Measurements from ENCODE around the gene KREMEN2. TPM values are rescaled to one million over a fixed set of nuclear protein-coding genes. Genes with fewer than 3 reads are reported as not detected.
"Not testable (repeated sequence)": the region's sequence is repeated elsewhere in the genome, so short reads cannot be mapped to it uniquely, and the experiment has no call there.

Gene KREMEN2
- total and polyA plus RNA-seq, 4 donors: 0.06 to 0.15 (median 0.14) TPM; not detected in 1

- 94% methylated on average over 14 of the region's 14 CpGs for WGBS, 2 donors
- H3K9me3 ChIP-seq (ENCODE audit: control insufficient read depth in 4 of 4, insufficient read depth in 3 of 4, low read length in 3 of 4): no peaks in the 10 kb centered on the region
These were observed 34.4 kb upstream of the KREMEN2 start for GRCh38 chr16:2929693-2930092.

DNA sequence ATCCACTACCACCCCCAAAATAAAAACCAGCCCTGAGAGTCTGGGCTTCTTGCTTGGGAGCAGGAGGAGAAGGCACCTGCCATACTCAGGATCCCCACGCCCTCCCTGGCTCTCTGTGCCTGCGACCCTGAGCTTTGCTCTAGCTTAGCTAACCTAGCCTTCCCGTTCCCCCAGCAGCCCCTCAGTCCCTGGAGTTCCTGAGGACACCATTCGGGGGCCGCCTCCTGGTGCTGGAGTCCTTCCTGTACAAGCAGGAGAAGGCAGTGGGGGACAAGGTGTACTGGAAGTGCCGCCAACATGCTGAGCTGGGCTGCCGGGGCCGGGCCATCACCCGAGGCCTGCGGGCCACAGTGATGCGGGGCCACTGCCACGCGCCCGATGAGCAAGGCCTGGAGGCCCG, 33.8 kb upstream of the KREMEN2 start:
- H3K27me3 ChIP-seq (ENCODE audit: control insufficient read depth in 3 of 3, insufficient read depth in 3 of 3, low read length in 2 of 3): no peaks in the 10 kb centered on the region
- TF ChIP-seq, protein P1, sequence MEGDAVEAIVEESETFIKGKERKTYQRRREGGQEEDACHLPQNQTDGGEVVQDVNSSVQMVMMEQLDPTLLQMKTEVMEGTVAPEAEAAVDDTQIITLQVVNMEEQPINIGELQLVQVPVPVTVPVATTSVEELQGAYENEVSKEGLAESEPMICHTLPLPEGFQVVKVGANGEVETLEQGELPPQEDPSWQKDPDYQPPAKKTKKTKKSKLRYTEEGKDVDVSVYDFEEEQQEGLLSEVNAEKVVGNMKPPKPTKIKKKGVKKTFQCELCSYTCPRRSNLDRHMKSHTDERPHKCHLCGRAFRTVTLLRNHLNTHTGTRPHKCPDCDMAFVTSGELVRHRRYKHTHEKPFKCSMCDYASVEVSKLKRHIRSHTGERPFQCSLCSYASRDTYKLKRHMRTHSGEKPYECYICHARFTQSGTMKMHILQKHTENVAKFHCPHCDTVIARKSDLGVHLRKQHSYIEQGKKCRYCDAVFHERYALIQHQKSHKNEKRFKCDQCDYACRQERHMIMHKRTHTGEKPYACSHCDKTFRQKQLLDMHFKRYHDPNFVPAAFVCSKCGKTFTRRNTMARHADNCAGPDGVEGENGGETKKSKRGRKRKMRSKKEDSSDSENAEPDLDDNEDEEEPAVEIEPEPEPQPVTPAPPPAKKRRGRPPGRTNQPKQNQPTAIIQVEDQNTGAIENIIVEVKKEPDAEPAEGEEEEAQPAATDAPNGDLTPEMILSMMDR (IDR thresholded peaks at IDR 0.05; ENCODE audit: control extremely low read depth, extremely low read depth): no peak
- ATAC-seq (ENCODE audit: insufficient read depth, low FRiP score) (no peak), DNase-seq (no peak)
- H3K4me3 ChIP-seq: no peak overlapping the region
- H3K4me1 ChIP-seq (ENCODE audit: control insufficient read depth in 5 of 5, insufficient read depth in 5 of 5, low read length in 5 of 5): peaks cover 0 to 2% (median under 1%) of the 10 kb centered on the region in 5 donors
- no peak overlapping the region for H3K27ac ChIP-seq (ENCODE audit: low read depth in 1 of 2, low read length in 1 of 2)
- peaks cover 0 to 37% (median 5%) of the 10 kb centered on the region in 4 donors for H3K36me3 ChIP-seq (ENCODE audit: control insufficient read depth in 4 of 4, insufficient read depth in 4 of 4, low read length in 4 of 4)
- H3K9me3 ChIP-seq (ENCODE audit: control insufficient read depth in 4 of 4, insufficient read depth in 3 of 4, low read length in 3 of 4): no peaks in the 10 kb centered on the region
- H3K9ac ChIP-seq (ENCODE audit: insufficient read depth in 1 of 2, low read length in 2 of 2): no peak overlapping the region
- WGBS, 2 donors: 95 to 98% methylated on average over 15 of the region's 15 CpGs

More at GRCh38 chr16:2929693-2930092, 34.4 kb upstream of the KREMEN2 start:
- Histone ChIP-seq H3K4me3 (no peak overlapping the region), H3K27me3 (ENCODE audit: control insufficient read depth in 3 of 3, insufficient read depth in 3 of 3, low read length in 2 of 3) (no peaks in the 10 kb centered on the region), H3K9ac (ENCODE audit: insufficient read depth in 1 of 2, low read length in 2 of 2) (no peak overlapping the region), H3K4me1 (ENCODE audit: control insufficient read depth in 5 of 5, insufficient read depth in 5 of 5, low read length in 5 of 5) (peaks cover 0 to 6% (median 2%) of the 10 kb centered on the region in 5 donors), H3K27ac (ENCODE audit: low read depth in 1 of 2, low read length in 1 of 2) (no peak overlapping the region), H3K36me3 (ENCODE audit: control insufficient read depth in 4 of 4, insufficient read depth in 4 of 4, low read length in 4 of 4) (peaks cover 1 to 40% (median 4%) of the 10 kb centered on the region in 4 donors)
- DNase-seq (no peak), ATAC-seq (ENCODE audit: insufficient read depth, low FRiP score) (no peak)
- TF ChIP-seq, protein P1 (IDR thresholded peaks at IDR 0.05; ENCODE audit: control extremely low read depth, extremely low read depth): no peak

DNA sequence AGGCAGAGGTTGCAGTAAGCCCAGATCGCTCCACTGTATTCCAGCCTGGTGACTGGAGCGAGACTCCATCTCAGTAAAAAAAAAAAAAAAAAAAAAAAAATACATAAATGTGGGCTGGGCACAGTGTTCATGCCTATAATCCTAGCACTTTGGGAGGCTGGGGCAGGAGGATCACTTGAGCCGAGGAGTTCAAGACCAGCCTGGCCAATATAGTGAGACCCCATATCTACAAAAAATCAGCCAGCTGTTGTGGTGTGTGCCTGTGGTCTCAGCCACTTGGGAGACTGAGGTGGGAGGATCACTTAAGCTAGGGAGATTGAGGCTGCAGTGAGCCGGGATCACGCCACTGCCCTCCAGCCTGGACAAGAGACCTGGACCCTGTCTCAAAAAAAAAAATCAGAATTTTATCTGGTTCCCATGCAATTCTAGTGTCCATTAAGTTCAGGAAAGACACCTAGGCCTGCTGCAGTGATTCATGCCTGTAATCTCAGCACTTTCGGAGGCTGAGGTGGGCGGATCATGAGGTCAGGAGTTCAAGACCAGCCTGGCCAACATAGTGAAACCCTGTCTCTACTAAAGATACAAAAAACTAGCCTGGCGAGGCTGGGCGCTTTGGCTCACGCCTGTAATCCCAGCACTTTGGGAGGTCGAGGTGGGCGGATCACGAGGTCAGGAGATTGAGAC, 32.7 kb upstream of the KREMEN2 start:
- not testable (repeated sequence) for H3K4me3 ChIP-seq; H3K27ac ChIP-seq (ENCODE audit: low read depth in 1 of 2, low read length in 1 of 2); H3K4me1 ChIP-seq (ENCODE audit: control insufficient read depth in 5 of 5, insufficient read depth in 5 of 5, low read length in 5 of 5); H3K9me3 ChIP-seq (ENCODE audit: control insufficient read depth in 4 of 4, insufficient read depth in 3 of 4, low read length in 3 of 4); ATAC-seq (ENCODE audit: insufficient read depth, low FRiP score); H3K27me3 ChIP-seq (ENCODE audit: control insufficient read depth in 3 of 3, insufficient read depth in 3 of 3, low read length in 2 of 3); H3K9ac ChIP-seq (ENCODE audit: insufficient read depth in 1 of 2, low read length in 2 of 2); DNase-seq
- 92 to 94% methylated on average over 13 of the region's 13 CpGs for WGBS, 2 donors
- peaks cover under 1 to 44% (median 6%) of the 10 kb centered on the region in 4 donors for H3K36me3 ChIP-seq (ENCODE audit: control insufficient read depth in 4 of 4, insufficient read depth in 4 of 4, low read length in 4 of 4)

DNA sequence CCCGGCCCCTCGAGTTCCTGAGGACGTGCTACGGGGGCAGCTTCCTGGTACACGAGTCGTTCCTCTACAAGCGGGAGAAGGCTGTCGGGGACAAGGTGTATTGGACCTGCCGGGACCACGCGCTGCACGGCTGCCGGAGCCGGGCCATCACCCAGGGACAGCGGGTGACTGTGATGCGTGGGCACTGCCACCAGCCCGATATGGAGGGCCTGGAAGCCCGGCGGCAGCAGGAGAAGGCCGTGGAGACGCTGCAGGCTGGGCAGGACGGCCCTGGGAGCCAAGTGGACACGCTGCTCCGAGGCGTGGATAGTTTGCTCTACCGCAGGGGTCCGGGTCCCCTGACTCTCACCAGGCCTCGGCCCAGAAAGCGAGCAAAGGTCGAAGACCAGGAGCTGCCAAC, 30.9 kb upstream of the KREMEN2 start:
- ATAC-seq (ENCODE audit: insufficient read depth, low FRiP score) (no peak), DNase-seq (no peak)
- H3K4me1 ChIP-seq (ENCODE audit: control insufficient read depth in 5 of 5, insufficient read depth in 5 of 5, low read length in 5 of 5): no peaks in the 10 kb centered on the region
- TF ChIP-seq, protein P1 (IDR thresholded peaks at IDR 0.05; ENCODE audit: control extremely low read depth, extremely low read depth): no peak
- H3K9me3 ChIP-seq (ENCODE audit: control insufficient read depth in 4 of 4, insufficient read depth in 3 of 4, low read length in 3 of 4): no peaks in the 10 kb centered on the region
- H3K4me3 ChIP-seq: no peak overlapping the region
- WGBS, 2 donors: 94% methylated on average over 30 of the region's 30 CpGs
- no peaks in the 10 kb centered on the region for H3K27me3 ChIP-seq (ENCODE audit: control insufficient read depth in 3 of 3, insufficient read depth in 3 of 3, low read length in 2 of 3)
- H3K36me3 ChIP-seq (ENCODE audit: control insufficient read depth in 4 of 4, insufficient read depth in 4 of 4, low read length in 4 of 4): peaks cover 2 to 60% (median 15%) of the 10 kb centered on the region in 4 donors
- no peak overlapping the region for H3K9ac ChIP-seq (ENCODE audit: insufficient read depth in 1 of 2, low read length in 2 of 2)
- no peak overlapping the region for H3K27ac ChIP-seq (ENCODE audit: low read depth in 1 of 2, low read length in 1 of 2)
